ENCODE measurements around the gene PCDHGB5.
"Not testable (repeated sequence)": the region's sequence is repeated elsewhere in the genome, so short reads cannot be mapped to it uniquely, and the experiment has no call there.

The PCDHGB5 gene

DNA sequence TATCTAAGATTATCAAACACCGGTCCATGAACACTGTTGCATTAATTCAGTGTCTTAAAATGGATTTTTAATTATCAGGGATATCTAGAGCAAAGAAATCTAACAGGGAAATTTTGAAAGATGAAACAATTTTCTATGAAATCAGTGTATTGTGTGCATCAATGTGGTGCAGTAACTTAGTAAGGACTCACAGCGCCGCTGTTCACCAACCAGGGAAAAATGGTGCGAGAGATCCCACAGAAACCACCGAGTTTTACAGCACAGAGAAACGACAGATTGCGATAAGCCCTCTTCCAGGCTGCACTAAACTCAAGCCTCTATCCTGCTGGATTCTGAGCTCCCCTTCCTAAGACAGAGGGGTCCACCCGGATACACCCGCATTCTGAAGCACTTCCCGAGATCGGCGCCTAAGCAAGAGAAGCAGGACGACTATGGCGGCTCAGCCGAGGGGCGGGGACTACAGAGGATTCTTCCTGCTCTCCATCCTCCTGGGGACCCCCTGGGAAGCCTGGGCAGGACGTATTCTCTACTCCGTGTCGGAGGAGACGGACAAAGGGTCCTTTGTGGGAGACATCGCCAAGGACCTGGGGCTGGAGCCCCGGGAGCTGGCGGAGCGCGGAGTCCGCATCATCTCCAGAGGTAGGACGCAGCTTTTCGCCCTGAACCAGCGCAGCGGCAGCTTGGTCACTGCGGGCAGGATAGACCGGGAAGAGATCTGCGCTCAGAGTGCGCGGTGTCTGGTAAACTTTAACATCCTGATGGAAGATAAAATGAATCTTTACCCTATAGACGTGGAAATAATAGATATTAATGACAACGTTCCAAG, 15.1 kb upstream of the PCDHGB5 start, which contains the start of gene PCDHGA7:
PCDHGA7 (plus strand) TSS at position 274 of the 826 bp plus-strand sequence; CDS start at position 432, 158 bp downstream.
- no peak for DNase-seq

GRCh38 chr5:141383345-141383744, 14.4 kb upstream of the PCDHGB5 start:
- no peak for DNase-seq

DNA sequence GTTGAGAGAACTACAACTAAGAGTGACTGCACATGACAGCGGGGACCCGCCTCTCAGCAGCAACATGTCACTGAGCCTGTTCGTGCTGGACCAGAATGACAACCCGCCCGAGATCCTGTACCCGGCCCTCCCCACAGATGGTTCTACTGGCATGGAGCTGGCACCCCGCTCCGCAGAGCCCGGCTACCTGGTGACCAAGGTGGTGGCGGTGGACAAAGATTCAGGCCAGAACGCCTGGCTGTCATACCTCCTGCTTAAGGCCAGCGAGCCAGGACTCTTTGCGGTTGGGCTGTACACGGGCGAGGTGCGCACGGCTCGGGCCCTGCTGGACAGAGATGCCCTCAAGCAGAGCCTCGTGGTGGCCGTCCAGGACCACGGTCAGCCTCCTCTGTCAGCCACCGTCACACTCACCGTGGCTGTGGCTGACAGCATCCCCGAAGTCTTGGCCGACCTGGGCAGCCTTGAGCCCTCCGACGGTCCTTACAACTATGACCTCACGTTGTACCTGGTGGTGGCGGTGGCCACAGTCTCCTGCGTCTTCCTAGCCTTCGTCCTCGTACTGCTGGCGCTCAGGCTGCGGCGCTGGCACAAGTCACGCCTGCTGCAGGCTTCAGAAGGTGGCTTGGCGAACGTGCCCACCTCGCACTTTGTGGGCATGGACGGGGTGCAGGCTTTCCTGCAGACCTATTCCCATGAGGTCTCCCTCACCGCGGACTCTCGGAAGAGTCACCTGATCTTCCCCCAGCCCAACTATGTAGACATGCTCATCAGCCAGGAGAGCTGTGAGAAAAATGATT, 13.1 kb upstream of the PCDHGB5 start:
- DNase-seq, result no peak

DNA sequence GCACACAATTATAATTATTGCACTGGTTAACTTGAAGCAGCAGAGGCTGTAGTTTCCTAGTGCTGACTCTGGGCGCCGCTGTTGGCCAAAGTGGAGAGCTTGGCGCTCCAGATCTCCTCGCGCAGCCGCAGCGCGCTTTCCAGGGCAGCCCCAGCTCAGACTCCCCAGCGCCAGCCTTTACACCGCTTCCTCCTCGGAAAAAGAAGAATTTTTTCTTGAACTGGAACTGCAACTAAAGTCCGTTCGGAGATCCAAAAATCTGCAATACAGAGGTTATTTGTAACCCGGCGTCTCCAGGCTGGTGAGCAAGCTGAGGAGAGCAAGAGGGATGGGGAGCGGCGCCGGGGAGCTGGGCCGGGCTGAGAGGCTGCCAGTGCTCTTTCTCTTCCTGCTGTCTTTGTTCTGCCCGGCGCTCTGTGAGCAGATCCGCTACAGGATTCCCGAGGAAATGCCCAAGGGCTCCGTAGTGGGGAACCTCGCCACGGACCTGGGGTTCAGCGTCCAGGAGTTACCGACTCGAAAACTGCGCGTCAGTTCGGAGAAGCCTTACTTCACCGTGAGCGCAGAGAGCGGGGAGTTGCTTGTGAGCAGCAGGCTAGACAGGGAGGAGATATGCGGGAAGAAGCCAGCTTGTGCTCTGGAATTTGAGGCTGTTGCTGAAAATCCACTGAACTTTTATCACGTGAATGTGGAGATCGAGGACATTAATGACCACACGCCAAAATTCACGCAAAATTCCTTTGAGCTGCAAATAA, 10.0 kb upstream of the PCDHGB5 start, which contains the start of gene PCDHGB4:
PCDHGB4 (plus strand) TSS at position 142 of the 755 bp plus-strand sequence; CDS start at position 329, 187 bp downstream.
- DNase-seq, result not testable (repeated sequence)

- no peak for DNase-seq
Observed at GRCh38 chr5:141388661-141389060, 9.1 kb upstream of the PCDHGB5 start.

GRCh38 chr5:141389153-141390042, 8.3 kb upstream of the PCDHGB5 start:
- DNase-seq, result no peak

DNA sequence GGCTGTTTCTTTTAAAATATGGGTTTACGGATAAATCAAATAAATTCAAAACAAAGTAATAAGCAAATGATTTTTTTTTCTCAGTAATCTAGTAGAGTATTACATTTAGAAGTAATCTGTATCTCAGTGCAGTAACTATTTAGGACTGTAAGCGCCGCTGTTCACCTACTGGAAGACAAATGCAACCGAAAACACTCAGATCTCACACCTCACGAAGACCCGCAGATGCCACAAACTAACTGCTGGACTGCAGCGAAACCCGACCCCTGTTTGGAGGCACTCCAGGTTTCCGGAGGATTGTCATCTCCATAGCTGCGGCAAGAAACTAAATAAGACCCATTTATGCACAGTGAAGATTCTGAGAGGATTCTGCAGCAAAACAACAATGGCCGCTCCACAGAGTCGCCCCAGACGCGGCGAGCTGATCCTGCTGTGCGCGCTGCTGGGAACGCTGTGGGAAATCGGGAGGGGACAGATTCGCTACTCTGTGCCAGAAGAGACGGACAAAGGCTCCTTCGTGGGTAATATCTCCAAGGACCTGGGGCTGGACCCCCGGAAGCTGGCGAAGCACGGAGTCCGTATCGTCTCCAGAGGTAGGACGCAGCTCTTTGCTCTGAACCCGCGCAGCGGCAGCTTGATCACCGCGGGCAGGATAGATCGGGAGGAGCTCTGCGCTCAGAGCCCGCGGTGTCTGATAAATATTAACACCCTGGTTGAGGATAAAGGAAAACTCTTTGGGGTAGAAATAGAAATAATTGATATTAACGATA, 5.1 kb upstream of the PCDHGB5 start, which contains the start of gene PCDHGA8:
PCDHGA8 (plus strand) TSS at position 205 of the 770 bp plus-strand sequence; CDS start at position 386, 181 bp downstream.
- peak in 1 of 2 experiments; percentile 52 for DNase-seq

DNA sequence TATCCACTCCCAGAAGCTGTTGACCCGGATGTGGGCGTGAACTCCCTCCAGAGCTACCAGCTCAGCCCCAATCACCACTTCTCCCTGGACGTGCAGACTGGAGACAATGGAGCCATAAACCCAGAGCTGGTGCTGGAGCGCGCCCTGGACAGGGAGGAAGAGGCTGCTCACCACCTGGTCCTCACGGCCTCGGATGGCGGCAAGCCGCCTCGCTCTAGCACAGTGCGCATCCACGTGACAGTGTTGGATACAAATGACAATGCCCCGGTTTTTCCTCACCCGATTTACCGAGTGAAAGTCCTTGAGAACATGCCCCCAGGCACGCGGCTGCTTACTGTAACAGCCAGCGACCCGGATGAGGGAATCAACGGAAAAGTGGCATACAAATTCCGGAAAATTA, 4.5 kb upstream of the PCDHGB5 start:
- no peak for DNase-seq

- DNase-seq, result not testable (repeated sequence)
Observed at GRCh38 chr5:141394401-141395187, 3.2 kb upstream of the PCDHGB5 start.

GRCh38 chr5:141398608-141399007, 861 bp downstream of the PCDHGB5 start:
- no peak for DNase-seq

DNA sequence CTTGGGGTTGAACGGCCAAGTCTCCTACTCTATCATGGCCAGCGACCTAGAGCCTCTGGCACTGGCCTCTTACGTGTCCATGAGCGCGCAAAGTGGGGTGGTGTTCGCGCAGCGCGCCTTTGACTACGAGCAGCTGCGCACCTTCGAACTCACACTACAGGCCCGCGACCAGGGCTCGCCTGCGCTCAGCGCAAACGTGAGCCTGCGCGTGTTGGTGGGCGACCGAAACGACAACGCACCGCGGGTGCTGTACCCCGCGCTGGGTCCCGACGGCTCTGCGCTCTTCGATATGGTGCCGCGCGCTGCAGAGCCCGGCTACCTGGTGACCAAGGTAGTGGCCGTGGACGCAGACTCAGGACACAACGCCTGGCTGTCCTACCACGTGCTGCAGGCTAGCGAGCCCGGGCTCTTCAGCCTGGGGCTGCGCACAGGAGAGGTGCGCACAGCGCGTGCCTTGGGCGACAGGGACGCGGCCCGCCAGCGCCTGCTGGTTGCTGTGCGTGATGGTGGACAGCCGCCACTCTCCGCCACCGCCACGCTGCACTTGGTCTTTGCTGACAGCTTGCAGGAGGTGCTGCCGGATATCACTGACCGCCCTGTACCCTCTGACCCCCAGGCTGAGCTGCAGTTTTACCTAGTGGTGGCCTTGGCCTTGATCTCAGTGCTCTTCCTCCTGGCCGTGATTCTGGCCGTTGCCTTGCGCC, 2.0 kb downstream of the PCDHGB5 start:
- no peak for DNase-seq

- no peak for DNase-seq
Observed at GRCh38 chr5:141402553-141403243, 5.0 kb downstream of the PCDHGB5 start, which contains the start of gene PCDHGA9. Gene PCDHGA9, plus strand, starts transcription at chr5:141402778. Its CDS starts 175 bp downstream, at chr5:141402953.

DNA sequence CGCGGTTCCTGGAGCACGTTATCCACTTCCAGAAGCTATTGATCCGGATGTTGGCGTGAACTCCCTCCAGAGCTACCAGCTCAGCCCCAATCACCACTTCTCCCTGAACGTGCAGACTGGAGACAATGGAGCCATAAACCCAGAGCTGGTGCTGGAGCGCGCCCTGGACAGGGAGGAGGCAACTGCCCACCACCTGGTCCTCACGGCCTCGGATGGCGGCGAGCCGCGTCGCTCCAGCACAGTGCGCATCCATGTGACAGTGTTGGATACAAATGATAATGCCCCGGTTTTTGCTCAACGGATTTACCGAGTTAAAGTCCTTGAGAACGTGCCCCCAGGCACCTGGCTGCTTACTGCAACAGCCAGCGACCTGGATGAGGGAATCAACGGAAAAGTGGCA, 5.6 kb downstream of the PCDHGB5 start:
- no peak for DNase-seq

GRCh38 chr5:141407790-141408505, 10.2 kb downstream of the PCDHGB5 start, which contains the start of gene PCDHGB6:
Gene PCDHGB6, plus strand, starts transcription at chr5:141408021. Its CDS starts 182 bp downstream, at chr5:141408203.
- DNase-seq, result not testable (repeated sequence)

DNA sequence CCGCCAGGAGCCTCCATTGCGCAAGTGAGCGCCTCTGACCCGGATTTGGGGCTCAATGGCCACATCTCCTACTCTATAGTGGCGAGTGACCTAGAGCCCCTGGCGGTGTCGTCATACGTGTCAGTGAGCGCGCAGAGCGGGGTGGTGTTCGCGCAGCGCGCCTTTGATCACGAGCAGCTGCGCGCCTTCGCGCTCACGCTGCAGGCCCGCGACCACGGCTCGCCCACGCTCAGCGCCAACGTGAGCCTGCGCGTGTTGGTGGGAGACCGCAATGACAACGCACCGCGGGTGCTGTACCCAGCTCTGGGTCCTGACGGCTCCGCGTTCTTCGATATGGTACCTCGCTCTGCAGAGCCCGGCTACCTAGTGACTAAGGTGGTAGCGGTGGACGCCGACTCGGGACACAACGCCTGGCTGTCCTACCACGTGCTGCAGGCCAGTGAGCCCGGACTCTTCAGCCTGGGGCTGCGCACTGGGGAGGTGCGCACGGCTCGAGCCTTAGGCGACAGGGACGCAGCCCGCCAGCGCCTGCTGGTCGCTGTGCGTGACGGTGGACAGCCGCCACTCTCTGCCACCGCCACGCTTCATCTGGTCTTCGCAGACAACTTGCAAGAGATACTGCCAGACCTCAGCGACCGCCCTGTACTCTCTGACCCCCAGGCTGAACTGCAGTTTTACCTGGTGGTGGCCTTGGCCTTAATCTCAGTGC, 12.0 kb downstream of the PCDHGB5 start:
- no peak for DNase-seq

DNA sequence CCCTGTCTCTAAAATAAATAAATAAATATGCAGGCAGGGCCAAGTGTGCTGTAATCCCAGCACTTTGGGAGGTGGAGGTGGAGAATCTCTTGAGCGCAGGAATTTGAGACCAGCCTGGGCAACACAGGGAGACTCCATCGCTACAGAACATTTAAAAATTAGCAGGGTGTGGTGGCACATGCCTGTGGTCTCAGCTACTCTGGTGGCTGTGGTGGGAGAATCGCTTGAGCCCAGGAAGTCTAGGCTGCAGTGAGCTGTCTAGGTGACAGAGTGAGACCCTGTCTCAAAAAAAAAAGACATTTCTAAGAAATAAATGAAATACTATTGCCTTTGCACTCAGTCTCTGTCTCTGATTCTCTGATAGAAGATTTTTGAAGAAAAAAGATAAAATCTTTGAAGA, 13.8 kb downstream of the PCDHGB5 start:
- DNase-seq, result no peak

All from SW 1271 (cell line).